HK-2 (cell line): ENCODE measurements around the gene ZNF280D.

Experiments used
- DNase-seq: peaks from one replicate; pipeline ENCODE4 v3.0.0-alpha.2; 2018; ENCODE audit not compliant: unreplicated experiment

The ZNF280D gene

GRCh38 chr15:56640127-56640526 lies 93.2 kb downstream of the ZNF280D start:
- no peak for DNase-seq

- DNase-seq, result no peak
Measured at GRCh38 chr15:56639631-56640030, 93.7 kb downstream of the ZNF280D start.

- no peak for DNase-seq
Measured at GRCh38 chr15:56631765-56632164, 101.5 kb downstream of the ZNF280D start.

GRCh38 chr15:56628893-56629532 lies 104.3 kb downstream of the ZNF280D start:
- DNase-seq, result no peak

GRCh38 chr15:56619887-56620286 lies 113.4 kb downstream of the ZNF280D start:
- no peak for DNase-seq

- DNase-seq, result no peak
Measured at GRCh38 chr15:56617628-56618027, 115.7 kb downstream of the ZNF280D start.

- DNase-seq, result no peak
Measured at GRCh38 chr15:56616551-56616950, 116.8 kb downstream of the ZNF280D start.

GRCh38 chr15:56613811-56614210 lies 119.5 kb downstream of the ZNF280D start:
- no peak for DNase-seq

- DNase-seq, result no peak
Measured at GRCh38 chr15:56608993-56609392, 124.3 kb downstream of the ZNF280D start.

- no peak for DNase-seq
Measured at GRCh38 chr15:56608140-56608778, 125.0 kb downstream of the ZNF280D start.

GRCh38 chr15:56602253-56602652 lies 131.1 kb downstream of the ZNF280D start:
- no peak for DNase-seq

GRCh38 chr15:56600380-56600779 lies 132.9 kb downstream of the ZNF280D start:
- DNase-seq, result no peak

- no peak for DNase-seq
Measured at GRCh38 chr15:56598991-56599390, 134.3 kb downstream of the ZNF280D start.

GRCh38 chr15:56587686-56588085 lies 145.6 kb downstream of the ZNF280D start:
- DNase-seq, result no peak

- no peak for DNase-seq
Measured at GRCh38 chr15:56586206-56586605, 147.1 kb downstream of the ZNF280D start.

- DNase-seq, result no peak
Measured at GRCh38 chr15:56582785-56583184, 150.5 kb downstream of the ZNF280D start.
